Measurements from ENCODE around the gene C1QTNF7. TPM values are rescaled to one million over a fixed set of nuclear protein-coding genes. Genes with fewer than 3 reads are reported as not detected.

Gene C1QTNF7
- total and polyA plus RNA-seq, 2 of the 13 experiments (the other 11 are each of a cell fraction or from before 2014, with no cell fraction given) = not detected

GRCh38 chr4:15495621-15496020 lies 67.8 kb downstream of the C1QTNF7 start:
- in situ Hi-C loops (cut with HindIII; ENCODE audit: extremely low pct_ligation_motif_present, low pct_unique_long_range_greater_than_20kb) = loop anchor here (25.0 kb wide), 1 partner anchor 767 kb away; no protein-coding TSS in a partner anchor
- no peak for FAIRE-seq

More at GRCh38 chr4:15495621-15496020, 67.8 kb downstream of the C1QTNF7 start:
- no peak overlapping the region for H3K4me3 ChIP-seq (replicated peaks in 1 of 3; ENCODE audit: insufficient read depth in 1 of 3, low read depth in 2 of 3, low read length in 3 of 3)
- no TSS peak for BruUV-seq (replicated peaks)
- WGBS (ENCODE audit: low lambda C conversion rate) = 93% methylated on average over 1 of the region's 1 CpG
- H3K4me2 ChIP-seq (ENCODE audit: low read depth, low read length) = no peak overlapping the region
- no peaks in the 10 kb centered on the region for H3K79me2 ChIP-seq (ENCODE audit: insufficient read depth, low read length)
- H4K20me1 ChIP-seq (ENCODE audit: insufficient read depth, low read length) = no peaks in the 10 kb centered on the region
- no peak overlapping the region for H3K27ac ChIP-seq (ENCODE audit: extremely low read length, insufficient read depth, low read length)
- H2AFZ ChIP-seq (ENCODE audit: low read length) = no peak overlapping the region
- ChIA-PET POLR2A (no interaction called here), CTCF (ENCODE audit: low intra/inter-chr PET ratio, low total read pairs) (no interaction called here)
- DNase-seq (ENCODE audit: low spot score) = no peak
- H3K9ac ChIP-seq (ENCODE audit: insufficient read depth, low read depth, low read length) = no peak overlapping the region
- TF ChIP-seq SALL2 (CRISPR knock-in tag; IDR thresholded peaks at IDR 0.05) = no peak
- no peak for TF ChIP-seq ZNF841 (CRISPR knock-in tag; IDR thresholded peaks at IDR 0.05; ENCODE audit: borderline replicate concordance)
- TF ChIP-seq, protein P1, sequence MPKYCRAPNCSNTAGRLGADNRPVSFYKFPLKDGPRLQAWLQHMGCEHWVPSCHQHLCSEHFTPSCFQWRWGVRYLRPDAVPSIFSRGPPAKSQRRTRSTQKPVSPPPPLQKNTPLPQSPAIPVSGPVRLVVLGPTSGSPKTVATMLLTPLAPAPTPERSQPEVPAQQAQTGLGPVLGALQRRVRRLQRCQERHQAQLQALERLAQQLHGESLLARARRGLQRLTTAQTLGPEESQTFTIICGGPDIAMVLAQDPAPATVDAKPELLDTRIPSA (CRISPR knock-in tag; IDR thresholded peaks at IDR 0.05; ENCODE audit: borderline replicate concordance) = no peak
- TF ChIP-seq, protein P2, sequence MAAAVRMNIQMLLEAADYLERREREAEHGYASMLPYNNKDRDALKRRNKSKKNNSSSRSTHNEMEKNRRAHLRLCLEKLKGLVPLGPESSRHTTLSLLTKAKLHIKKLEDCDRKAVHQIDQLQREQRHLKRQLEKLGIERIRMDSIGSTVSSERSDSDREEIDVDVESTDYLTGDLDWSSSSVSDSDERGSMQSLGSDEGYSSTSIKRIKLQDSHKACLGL (CRISPR knock-in tag; IDR thresholded peaks at IDR 0.05) = no peak
- TF ChIP-seq ZNF17 (CRISPR knock-in tag; IDR thresholded peaks at IDR 0.05) = no peak
- TF ChIP-seq NR0B2 (CRISPR knock-in tag; IDR thresholded peaks at IDR 0.05) = no peak
- no peak for TF ChIP-seq TCF12 (IDR thresholded peaks at IDR 0.05)
- no peak for TF ChIP-seq TCF12 (CRISPR knock-in tag; IDR thresholded peaks at IDR 0.05)
- no peak for TF ChIP-seq DMAP1 (CRISPR knock-in tag; IDR thresholded peaks at IDR 0.05)
- TF ChIP-seq ZNF451 (CRISPR knock-in tag; IDR thresholded peaks at IDR 0.05) = no peak
- TF ChIP-seq ZNF589 (CRISPR knock-in tag; conservative IDR thresholded peaks at IDR 0.05) = no peak
- TF ChIP-seq, protein P3, sequence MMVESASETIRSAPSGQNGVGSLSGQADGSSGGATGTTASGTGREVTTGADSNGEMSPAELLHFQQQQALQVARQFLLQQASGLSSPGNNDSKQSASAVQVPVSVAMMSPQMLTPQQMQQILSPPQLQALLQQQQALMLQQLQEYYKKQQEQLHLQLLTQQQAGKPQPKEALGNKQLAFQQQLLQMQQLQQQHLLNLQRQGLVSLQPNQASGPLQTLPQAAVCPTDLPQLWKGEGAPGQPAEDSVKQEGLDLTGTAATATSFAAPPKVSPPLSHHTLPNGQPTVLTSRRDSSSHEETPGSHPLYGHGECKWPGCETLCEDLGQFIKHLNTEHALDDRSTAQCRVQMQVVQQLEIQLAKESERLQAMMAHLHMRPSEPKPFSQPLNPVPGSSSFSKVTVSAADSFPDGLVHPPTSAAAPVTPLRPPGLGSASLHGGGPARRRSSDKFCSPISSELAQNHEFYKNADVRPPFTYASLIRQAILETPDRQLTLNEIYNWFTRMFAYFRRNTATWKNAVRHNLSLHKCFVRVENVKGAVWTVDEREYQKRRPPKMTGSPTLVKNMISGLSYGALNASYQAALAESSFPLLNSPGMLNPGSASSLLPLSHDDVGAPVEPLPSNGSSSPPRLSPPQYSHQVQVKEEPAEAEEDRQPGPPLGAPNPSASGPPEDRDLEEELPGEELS (CRISPR knock-in tag; IDR thresholded peaks at IDR 0.05) = no peak
- no peak for TF ChIP-seq ZNF678 (CRISPR knock-in tag; IDR thresholded peaks at IDR 0.05)
- TF ChIP-seq NRL (CRISPR knock-in tag; IDR thresholded peaks at IDR 0.05; ENCODE audit: borderline replicate concordance) = no peak
- no peak for TF ChIP-seq SAP130 (CRISPR knock-in tag; IDR thresholded peaks at IDR 0.05; ENCODE audit: low read depth)
- TF ChIP-seq ZNF234 (CRISPR knock-in tag; conservative IDR thresholded peaks at IDR 0.05) = no peak
- TF ChIP-seq NFYC (CRISPR knock-in tag; IDR thresholded peaks at IDR 0.05) = no peak
- no peak for TF ChIP-seq NFIC (IDR thresholded peaks at IDR 0.05; ENCODE audit: low read length)
- TF ChIP-seq, protein P4, sequence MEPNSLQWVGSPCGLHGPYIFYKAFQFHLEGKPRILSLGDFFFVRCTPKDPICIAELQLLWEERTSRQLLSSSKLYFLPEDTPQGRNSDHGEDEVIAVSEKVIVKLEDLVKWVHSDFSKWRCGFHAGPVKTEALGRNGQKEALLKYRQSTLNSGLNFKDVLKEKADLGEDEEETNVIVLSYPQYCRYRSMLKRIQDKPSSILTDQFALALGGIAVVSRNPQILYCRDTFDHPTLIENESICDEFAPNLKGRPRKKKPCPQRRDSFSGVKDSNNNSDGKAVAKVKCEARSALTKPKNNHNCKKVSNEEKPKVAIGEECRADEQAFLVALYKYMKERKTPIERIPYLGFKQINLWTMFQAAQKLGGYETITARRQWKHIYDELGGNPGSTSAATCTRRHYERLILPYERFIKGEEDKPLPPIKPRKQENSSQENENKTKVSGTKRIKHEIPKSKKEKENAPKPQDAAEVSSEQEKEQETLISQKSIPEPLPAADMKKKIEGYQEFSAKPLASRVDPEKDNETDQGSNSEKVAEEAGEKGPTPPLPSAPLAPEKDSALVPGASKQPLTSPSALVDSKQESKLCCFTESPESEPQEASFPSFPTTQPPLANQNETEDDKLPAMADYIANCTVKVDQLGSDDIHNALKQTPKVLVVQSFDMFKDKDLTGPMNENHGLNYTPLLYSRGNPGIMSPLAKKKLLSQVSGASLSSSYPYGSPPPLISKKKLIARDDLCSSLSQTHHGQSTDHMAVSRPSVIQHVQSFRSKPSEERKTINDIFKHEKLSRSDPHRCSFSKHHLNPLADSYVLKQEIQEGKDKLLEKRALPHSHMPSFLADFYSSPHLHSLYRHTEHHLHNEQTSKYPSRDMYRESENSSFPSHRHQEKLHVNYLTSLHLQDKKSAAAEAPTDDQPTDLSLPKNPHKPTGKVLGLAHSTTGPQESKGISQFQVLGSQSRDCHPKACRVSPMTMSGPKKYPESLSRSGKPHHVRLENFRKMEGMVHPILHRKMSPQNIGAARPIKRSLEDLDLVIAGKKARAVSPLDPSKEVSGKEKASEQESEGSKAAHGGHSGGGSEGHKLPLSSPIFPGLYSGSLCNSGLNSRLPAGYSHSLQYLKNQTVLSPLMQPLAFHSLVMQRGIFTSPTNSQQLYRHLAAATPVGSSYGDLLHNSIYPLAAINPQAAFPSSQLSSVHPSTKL (CRISPR knock-in tag; IDR thresholded peaks at IDR 0.05) = no peak
- TF ChIP-seq ZNF672 (CRISPR knock-in tag; IDR thresholded peaks at IDR 0.05) = no peak
- intact Hi-C loops (cut with micrococcal nuclease; ENCODE audit: unreplicated experiment) = no loop called here
- H3K4me1 ChIP-seq (ENCODE audit: insufficient read depth, low read length) = no peaks in the 10 kb centered on the region
- H3K27me3 ChIP-seq (ENCODE audit: control insufficient read depth in 1 of 2, insufficient read depth in 2 of 2, low read length in 2 of 2) = no peaks in the 10 kb centered on the region
- H3K9me3 ChIP-seq (ENCODE audit: low read length) = no peaks in the 10 kb centered on the region; the same call in 1 of the 2 replicates
- ATAC-seq = no peak
- H3K36me3 ChIP-seq (replicated peaks in 1 of 2; ENCODE audit: control insufficient read depth in 1 of 2, insufficient read depth in 2 of 2, low read length in 2 of 2) = no peaks in the 10 kb centered on the region
